Astrocyte (in vitro differentiated cells and primary cell): ENCODE measurements around the gene AUTS2. TPM values are rescaled to one million over a fixed set of nuclear protein-coding genes. Genes with fewer than 3 reads are reported as not detected.

Experiments used
- DNase-seq: peaks from one replicate; pipeline ENCODE4 v3.0.0-alpha.2; 2010; ENCODE audit warnings: low read depth
- FAIRE-seq: peaks from 2 replicates; lab custom pipeline; 2011; peaks lifted over from hg19 to GRCh38; lab: Jason Lieb, UNC
- H2AFZ ChIP-seq: 2 replicates; pipeline ENCODE4 v1.6.0; 2012; ENCODE audit warnings: low read depth, low read length, inconsistent platforms
- H3K27ac ChIP-seq: 2 replicates; pipeline ENCODE4 v1.5.1; 2011; ENCODE audit warnings: low read depth, low read length, inconsistent platforms
- H3K27me3 ChIP-seq: 2 replicates; pipeline ENCODE4 v1.6.0; 2011; ENCODE audit warnings: low read length, inconsistent platforms; ENCODE audit not compliant: insufficient read depth
- H3K36me3 ChIP-seq: 2 replicates; pipeline ENCODE4 v1.5.1; 2011; ENCODE audit warnings: low read length, inconsistent platforms; ENCODE audit not compliant: insufficient read depth
- H3K4me1 ChIP-seq: 2 replicates; pipeline ENCODE4 v1.5.1; 2011; ENCODE audit warnings: low read length, inconsistent platforms; ENCODE audit not compliant: insufficient read depth
- H3K4me2 ChIP-seq: 2 replicates; pipeline ENCODE4 v1.6.0; 2012; ENCODE audit warnings: low read length, inconsistent platforms
- H3K4me3 ChIP-seq: 2 replicates; pipeline ENCODE4 v1.5.1; 2011; ENCODE audit warnings: low read depth, mild to moderate bottlenecking, low read length, inconsistent platforms; ENCODE audit not compliant: insufficient read depth
- H3K79me2 ChIP-seq: 2 replicates; pipeline ENCODE4 v1.6.0; 2012; ENCODE audit warnings: mild to moderate bottlenecking, low read length, inconsistent platforms; ENCODE audit not compliant: insufficient read depth
- H3K9ac ChIP-seq: 2 replicates; pipeline ENCODE4 v1.6.0; 2012; ENCODE audit warnings: mild to moderate bottlenecking, low read length, inconsistent platforms
- H3K9me3 ChIP-seq: 2 replicates; pipeline ENCODE4 v1.5.1; 2012; ENCODE audit warnings: low read depth, mild to moderate bottlenecking, low read length, inconsistent platforms; ENCODE audit not compliant: insufficient read depth
- H4K20me1 ChIP-seq: 2 replicates; pipeline ENCODE4 v1.6.0; 2012; ENCODE audit warnings: low read length, inconsistent platforms; ENCODE audit not compliant: insufficient read depth
- H3K27ac Mint-ChIP-seq: one replicate; pipeline ENCODE4 v1.8.0; 2021; ENCODE audit warnings: mild to moderate bottlenecking, mixed read lengths; ENCODE audit not compliant: unreplicated experiment
- H3K27me3 Mint-ChIP-seq: one replicate; pipeline ENCODE4 v1.8.0; 2021; ENCODE audit warnings: low read depth, mixed read lengths; ENCODE audit not compliant: unreplicated experiment
- H3K36me3 Mint-ChIP-seq: one replicate; pipeline ENCODE4 v1.8.0; 2021; ENCODE audit warnings: low read depth, mixed read lengths; ENCODE audit not compliant: unreplicated experiment
- H3K4me1 Mint-ChIP-seq: one replicate; pipeline ENCODE4 v1.8.0; 2021; ENCODE audit warnings: low read depth, mixed read lengths; ENCODE audit not compliant: unreplicated experiment
- H3K4me3 Mint-ChIP-seq: one replicate; pipeline ENCODE4 v1.8.0; 2021; ENCODE audit warnings: mild to moderate bottlenecking, moderate library complexity, mixed read lengths; ENCODE audit not compliant: unreplicated experiment
- H3K9me3 Mint-ChIP-seq: one replicate; pipeline ENCODE4 v1.8.0; 2021; ENCODE audit warnings: mild to moderate bottlenecking, mixed read lengths; ENCODE audit not compliant: unreplicated experiment
- EZH2 ChIP-seq: IDR thresholded peaks from 2 replicates; pipeline ENCODE4 v1.6.1; 2012; ENCODE audit warnings: mild to moderate bottlenecking, low read length, inconsistent platforms; ENCODE audit not compliant: insufficient read depth
- total RNA-seq: library from RNA; stranded (reverse); gene quantifications from 2 replicates; pipeline ENCODE4 v1.2.1, GENCODE V29; 2021
- TF ChIP-seq, protein P1 (sequence below): IDR thresholded peaks from 2 replicates; pipeline ENCODE4 v1.5.1; 2011; ENCODE audit warnings: low read depth, mild to moderate bottlenecking, inconsistent platforms, low read length, moderate library complexity; ENCODE audit not compliant: insufficient read depth

AUTS2 gene
- total RNA-seq, 1 donor from 2014 or later: 73.2 TPM

DNA sequence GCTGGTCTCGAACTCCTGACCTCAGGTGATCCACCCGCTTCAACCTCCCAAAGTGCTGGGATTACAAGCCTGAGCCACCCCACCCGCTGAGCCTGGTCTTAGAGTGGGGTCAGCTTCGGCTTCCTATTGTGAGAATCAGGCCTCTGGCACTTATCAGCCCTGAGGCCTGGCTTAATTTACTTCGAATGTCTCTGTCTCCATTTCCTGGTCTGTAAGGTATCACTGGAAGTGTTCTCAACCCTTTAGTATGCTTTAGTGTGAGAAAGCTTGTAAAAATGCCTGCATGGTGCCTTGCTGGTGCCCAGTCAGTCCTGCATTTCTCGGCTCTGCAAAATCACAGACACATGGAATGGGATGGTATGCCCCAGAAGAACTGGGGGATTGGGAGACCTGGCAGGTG is 862.3 kb downstream of the AUTS2 start:
- Histone ChIP-seq H3K9ac (no peak overlapping the region), H3K27me3 (no peaks in the 10 kb centered on the region), H2AFZ (no peak overlapping the region), H3K9me3 (no peaks in the 10 kb centered on the region), H3K4me2 (no peak overlapping the region), H3K4me3 (no peak overlapping the region), H3K27ac (no peak overlapping the region), H3K36me3 (no peaks in the 10 kb centered on the region), H4K20me1 (no peaks in the 10 kb centered on the region), H3K4me1 (peaks cover 11% of the 10 kb centered on the region), H3K79me2 (no peaks in the 10 kb centered on the region)
- Mint-ChIP-seq H3K36me3 (no peaks in the 10 kb centered on the region), H3K9me3 (no peaks in the 10 kb centered on the region), H3K4me3 (no peak overlapping the region), H3K27ac (no peak overlapping the region), H3K4me1 (peaks cover 25% of the 10 kb centered on the region), H3K27me3 (no peaks in the 10 kb centered on the region)
- FAIRE-seq (no peak), DNase-seq (no peak)
- TF ChIP-seq EZH2: no peak
- TF ChIP-seq, protein P1, sequence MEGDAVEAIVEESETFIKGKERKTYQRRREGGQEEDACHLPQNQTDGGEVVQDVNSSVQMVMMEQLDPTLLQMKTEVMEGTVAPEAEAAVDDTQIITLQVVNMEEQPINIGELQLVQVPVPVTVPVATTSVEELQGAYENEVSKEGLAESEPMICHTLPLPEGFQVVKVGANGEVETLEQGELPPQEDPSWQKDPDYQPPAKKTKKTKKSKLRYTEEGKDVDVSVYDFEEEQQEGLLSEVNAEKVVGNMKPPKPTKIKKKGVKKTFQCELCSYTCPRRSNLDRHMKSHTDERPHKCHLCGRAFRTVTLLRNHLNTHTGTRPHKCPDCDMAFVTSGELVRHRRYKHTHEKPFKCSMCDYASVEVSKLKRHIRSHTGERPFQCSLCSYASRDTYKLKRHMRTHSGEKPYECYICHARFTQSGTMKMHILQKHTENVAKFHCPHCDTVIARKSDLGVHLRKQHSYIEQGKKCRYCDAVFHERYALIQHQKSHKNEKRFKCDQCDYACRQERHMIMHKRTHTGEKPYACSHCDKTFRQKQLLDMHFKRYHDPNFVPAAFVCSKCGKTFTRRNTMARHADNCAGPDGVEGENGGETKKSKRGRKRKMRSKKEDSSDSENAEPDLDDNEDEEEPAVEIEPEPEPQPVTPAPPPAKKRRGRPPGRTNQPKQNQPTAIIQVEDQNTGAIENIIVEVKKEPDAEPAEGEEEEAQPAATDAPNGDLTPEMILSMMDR: no peak

DNA sequence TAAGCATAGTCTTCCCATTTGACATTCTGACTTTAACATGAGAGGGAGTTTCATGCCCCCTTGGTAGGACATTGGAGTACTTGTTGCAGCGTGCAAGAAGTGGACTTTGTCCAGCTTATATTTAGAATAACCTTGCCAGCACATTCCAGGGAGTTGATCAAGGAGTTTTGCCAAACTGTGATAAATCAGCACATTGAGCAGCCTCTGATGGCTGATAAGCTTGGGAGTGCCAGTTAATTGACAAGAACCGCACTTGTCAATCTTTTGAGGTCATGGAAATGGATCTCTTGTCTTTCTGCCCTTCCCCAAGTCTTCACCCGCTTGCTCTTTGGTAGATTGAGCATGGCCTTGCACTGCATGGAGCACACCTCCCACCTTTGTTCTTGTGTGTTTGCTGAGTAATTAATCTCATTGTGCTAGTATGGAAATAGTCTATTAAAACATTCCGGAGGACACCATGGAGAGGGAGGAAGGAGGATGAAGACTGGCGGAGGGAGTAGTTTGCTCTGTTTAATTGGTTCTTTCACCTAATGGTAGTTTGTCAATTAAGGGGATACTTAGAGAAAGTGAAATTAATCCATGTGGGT is 865.2 kb downstream of the AUTS2 start:
- no peak overlapping the region for H3K27ac ChIP-seq
- no peaks in the 10 kb centered on the region for H3K36me3 ChIP-seq
- Mint-ChIP-seq H3K4me3 (no peak overlapping the region), H3K27ac (peak overlapping the region; percentile 5), H3K27me3 (no peaks in the 10 kb centered on the region), H3K4me1 (peaks cover 15% of the 10 kb centered on the region), H3K36me3 (peaks cover 3% of the 10 kb centered on the region), H3K9me3 (no peaks in the 10 kb centered on the region)
- no peak overlapping the region for H3K9ac ChIP-seq
- H4K20me1 ChIP-seq: no peaks in the 10 kb centered on the region
- H3K4me3 ChIP-seq: no peak overlapping the region
- no peaks in the 10 kb centered on the region for H3K9me3 ChIP-seq
- TF ChIP-seq, protein P1: no peak
- no peak for TF ChIP-seq EZH2
- no peaks in the 10 kb centered on the region for H3K79me2 ChIP-seq
- FAIRE-seq (no peak), DNase-seq (no peak)
- H3K27me3 ChIP-seq: no peaks in the 10 kb centered on the region
- H3K4me1 ChIP-seq: peaks cover 1% of the 10 kb centered on the region
- no peak overlapping the region for H3K4me2 ChIP-seq
- no peak overlapping the region for H2AFZ ChIP-seq

DNA sequence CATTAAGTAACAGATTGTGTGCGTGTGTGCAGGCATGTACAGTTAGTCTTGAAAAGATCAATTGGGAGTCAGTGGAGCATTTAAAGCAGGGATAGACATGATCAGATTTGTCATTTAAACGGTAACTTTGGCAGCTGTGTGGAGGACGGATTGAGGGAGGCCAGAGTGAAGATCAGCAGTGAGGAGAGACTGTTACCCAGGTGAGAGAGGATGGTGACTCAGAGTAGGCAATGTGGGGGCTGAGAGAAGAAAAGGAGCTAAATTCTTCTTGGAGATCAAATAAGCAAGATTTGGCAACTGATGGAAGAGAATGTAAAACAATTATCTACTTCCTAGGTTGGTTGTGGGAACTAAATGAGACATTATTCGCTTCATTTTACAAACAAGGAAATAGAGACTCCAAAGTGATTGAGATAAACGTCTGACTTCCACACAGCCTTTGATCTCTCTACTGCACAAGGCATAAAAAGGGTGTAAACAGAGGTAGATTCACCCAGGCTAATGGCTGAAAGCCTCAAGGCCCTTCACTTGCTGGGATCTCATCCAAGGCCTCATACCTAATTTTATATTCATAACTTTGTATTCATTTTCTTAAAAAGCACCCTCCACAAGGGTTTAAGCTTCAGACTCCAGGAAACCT is 868.6 kb downstream of the AUTS2 start:
- Mint-ChIP-seq H3K27me3 (no peaks in the 10 kb centered on the region), H3K27ac (no peak overlapping the region), H3K36me3 (peaks cover 3% of the 10 kb centered on the region), H3K4me1 (peaks cover 2% of the 10 kb centered on the region), H3K4me3 (no peak overlapping the region), H3K9me3 (no peaks in the 10 kb centered on the region)
- DNase-seq (no peak), FAIRE-seq (no peak)
- no peak overlapping the region for H2AFZ ChIP-seq
- no peak overlapping the region for H3K4me2 ChIP-seq
- H3K36me3 ChIP-seq: no peaks in the 10 kb centered on the region
- no peak overlapping the region for H3K4me3 ChIP-seq
- no peaks in the 10 kb centered on the region for H4K20me1 ChIP-seq
- H3K4me1 ChIP-seq: no peaks in the 10 kb centered on the region
- H3K27me3 ChIP-seq: no peaks in the 10 kb centered on the region
- H3K79me2 ChIP-seq: no peaks in the 10 kb centered on the region
- no peak overlapping the region for H3K27ac ChIP-seq
- no peaks in the 10 kb centered on the region for H3K9me3 ChIP-seq
- H3K9ac ChIP-seq: no peak overlapping the region
- TF ChIP-seq EZH2: no peak
- TF ChIP-seq, protein P1: no peak
